ENCODE measurements around the gene SDK2. TPM values are rescaled to one million over a fixed set of nuclear protein-coding genes. Genes with fewer than 3 reads are reported as not detected.

Gene SDK2
- total and polyA plus RNA-seq, 2 experiments from 2014 or later = 0.59 to 1.2 TPM

DNA sequence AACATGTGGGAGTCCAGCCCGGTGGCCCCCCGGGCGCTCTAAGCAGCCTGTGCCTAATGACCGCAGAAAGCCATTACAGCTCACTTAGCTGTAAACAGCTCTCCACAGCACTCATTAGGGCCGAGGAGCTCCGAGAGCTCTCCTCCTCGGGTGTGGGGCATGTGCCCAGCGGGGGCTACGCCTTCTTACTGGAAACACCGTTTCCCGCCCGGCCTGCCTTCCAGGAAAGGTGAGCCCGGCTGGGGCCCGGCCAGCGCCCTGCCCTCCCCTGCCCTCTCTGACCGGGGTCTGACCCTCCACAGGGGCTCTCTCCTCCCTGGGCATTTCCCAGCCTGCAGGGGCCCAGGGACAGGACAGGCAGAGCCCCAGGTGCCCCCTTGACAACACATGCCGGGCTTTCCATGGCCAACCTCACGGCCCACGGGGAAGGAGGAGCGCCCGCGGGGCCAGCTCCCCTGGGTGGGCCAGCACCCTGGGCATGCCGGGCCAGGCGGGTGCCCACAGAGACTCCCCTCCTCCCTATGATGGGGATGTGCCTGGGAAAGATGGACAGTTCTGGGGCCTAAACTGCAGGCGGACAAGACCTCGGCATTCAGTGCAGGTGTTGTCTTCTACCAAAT, 72.6 kb downstream of the SDK2 start:
- peaks cover 4% of the 10 kb centered on the region for H3K27me3 ChIP-seq
- WGBS (ENCODE audit: low lambda C conversion rate, missing lambda C conversion rate) = 82% methylated on average over 26 of the region's 26 CpGs
- H3K4me3 ChIP-seq = no peak overlapping the region
- H3K9me2 ChIP-seq (replicated peaks; ENCODE audit: insufficient read depth) = no peaks in the 10 kb centered on the region
- H3K4me1 ChIP-seq (ENCODE audit: insufficient read depth) = no peaks in the 10 kb centered on the region
- H3K79me2 ChIP-seq = no peaks in the 10 kb centered on the region
- H3K36me3 ChIP-seq (replicated peaks; ENCODE audit: insufficient read depth, low read depth) = no peaks in the 10 kb centered on the region
- H4K20me1 ChIP-seq (ENCODE audit: insufficient read depth, poor library complexity, severe bottlenecking) = no peaks in the 10 kb centered on the region
- no peak for DNase-seq (ENCODE audit: low spot score)
- H3K9me3 ChIP-seq (ENCODE audit: low read depth) = no peaks in the 10 kb centered on the region
- no peak overlapping the region for H3K4me2 ChIP-seq
- H2AFZ ChIP-seq = no peak overlapping the region
- no peak overlapping the region for H3K27ac ChIP-seq
- TF ChIP-seq CTCF (IDR thresholded peaks at IDR 0.05; ENCODE audit: poor library complexity) (no peak), EZH2phosphoT487 (IDR thresholded peaks at IDR 0.05; ENCODE audit: low read depth, severe bottlenecking, unreplicated experiment) (no peak), EZH2 (IDR thresholded peaks at IDR 0.05; ENCODE audit: borderline replicate concordance) (no peak)

DNA sequence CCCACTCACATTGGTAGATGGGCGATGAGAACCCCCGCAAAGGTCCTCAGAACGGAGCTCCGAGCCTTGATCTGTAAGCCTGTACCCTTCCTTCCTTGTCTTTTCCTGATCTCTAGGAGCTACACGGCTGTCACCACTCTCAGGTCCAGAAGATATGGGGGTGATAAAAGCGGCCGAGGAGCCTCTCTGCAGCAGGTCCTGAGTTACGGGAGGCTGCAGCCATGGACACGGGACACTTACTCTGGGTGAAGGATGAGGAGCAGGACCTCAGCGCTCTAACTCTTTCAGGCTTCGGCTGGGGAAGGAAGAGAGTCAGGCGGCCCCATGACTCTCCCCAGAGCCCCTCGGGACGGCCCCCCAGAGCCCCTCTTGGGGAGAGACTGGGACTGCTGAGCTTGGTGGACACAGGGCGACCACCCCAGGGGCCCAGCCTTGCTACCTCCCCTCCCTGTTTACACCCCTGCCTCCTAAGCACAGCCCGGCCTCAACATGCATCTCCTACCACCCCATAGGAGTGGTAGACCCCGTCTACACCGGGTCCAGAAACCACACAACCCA, 74.4 kb downstream of the SDK2 start:
- H3K79me2 ChIP-seq = no peaks in the 10 kb centered on the region
- H3K9me2 ChIP-seq (replicated peaks; ENCODE audit: insufficient read depth) = no peaks in the 10 kb centered on the region
- no peaks in the 10 kb centered on the region for H3K36me3 ChIP-seq (replicated peaks; ENCODE audit: insufficient read depth, low read depth)
- 82% methylated on average over 17 of the region's 18 CpGs for WGBS (ENCODE audit: low lambda C conversion rate, missing lambda C conversion rate)
- no peak overlapping the region for H3K4me2 ChIP-seq
- no peak overlapping the region for H3K4me3 ChIP-seq
- H3K27ac ChIP-seq = no peak overlapping the region
- H2AFZ ChIP-seq = no peak overlapping the region
- TF ChIP-seq EZH2phosphoT487 (IDR thresholded peaks at IDR 0.05; ENCODE audit: low read depth, severe bottlenecking, unreplicated experiment) (no peak), EZH2 (IDR thresholded peaks at IDR 0.05; ENCODE audit: borderline replicate concordance) (no peak), CTCF (IDR thresholded peaks at IDR 0.05; ENCODE audit: poor library complexity) (no peak)
- H4K20me1 ChIP-seq (ENCODE audit: insufficient read depth, poor library complexity, severe bottlenecking) = no peaks in the 10 kb centered on the region
- H3K27me3 ChIP-seq = peaks cover 3% of the 10 kb centered on the region
- no peaks in the 10 kb centered on the region for H3K9me3 ChIP-seq (ENCODE audit: low read depth)
- H3K4me1 ChIP-seq (ENCODE audit: insufficient read depth) = no peaks in the 10 kb centered on the region
- DNase-seq (ENCODE audit: low spot score) = no peak

DNA sequence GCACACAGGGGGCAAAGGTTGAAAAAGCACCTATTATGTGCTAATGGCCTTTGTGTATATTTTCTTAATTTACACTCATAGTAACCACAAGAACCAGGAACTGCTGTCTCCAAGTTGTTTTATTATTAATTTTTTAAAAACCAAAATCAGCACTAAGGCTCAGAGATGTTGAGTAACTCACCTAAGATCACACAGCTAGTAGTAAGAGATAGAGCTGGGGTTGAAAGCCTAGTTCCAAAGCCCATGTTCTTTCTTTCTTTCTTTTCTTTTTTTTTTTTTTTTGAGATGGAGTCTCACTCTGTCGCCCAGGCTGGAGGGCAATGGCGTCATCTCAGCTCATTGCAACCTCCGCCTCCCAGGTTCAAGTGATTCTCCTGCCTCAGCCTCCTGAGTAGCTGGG, 75.3 kb downstream of the SDK2 start:
- H3K27me3 ChIP-seq = no peaks in the 10 kb centered on the region
- H3K27ac ChIP-seq = no peak overlapping the region
- DNase-seq (ENCODE audit: low spot score) = no peak
- no peak overlapping the region for H3K4me3 ChIP-seq
- no peaks in the 10 kb centered on the region for H3K36me3 ChIP-seq (replicated peaks; ENCODE audit: insufficient read depth, low read depth)
- 96% methylated on average over 3 of the region's 3 CpGs for WGBS (ENCODE audit: low lambda C conversion rate, missing lambda C conversion rate)
- no peaks in the 10 kb centered on the region for H4K20me1 ChIP-seq (ENCODE audit: insufficient read depth, poor library complexity, severe bottlenecking)
- H3K79me2 ChIP-seq = no peaks in the 10 kb centered on the region
- no peak overlapping the region for H2AFZ ChIP-seq
- TF ChIP-seq EZH2phosphoT487 (IDR thresholded peaks at IDR 0.05; ENCODE audit: low read depth, severe bottlenecking, unreplicated experiment) (no peak), CTCF (IDR thresholded peaks at IDR 0.05; ENCODE audit: poor library complexity) (no peak), EZH2 (IDR thresholded peaks at IDR 0.05; ENCODE audit: borderline replicate concordance) (no peak)
- H3K4me2 ChIP-seq = no peak overlapping the region
- no peaks in the 10 kb centered on the region for H3K9me3 ChIP-seq (ENCODE audit: low read depth)
- H3K9me2 ChIP-seq (replicated peaks; ENCODE audit: insufficient read depth) = no peaks in the 10 kb centered on the region
- no peaks in the 10 kb centered on the region for H3K4me1 ChIP-seq (ENCODE audit: insufficient read depth)

Measured in hepatocyte (in vitro differentiated cells).